HG02763 (cell line): ENCODE results near the gene CHERP.
"Not testable (repeated sequence)": the region's sequence is repeated elsewhere in the genome, so short reads cannot be mapped to it uniquely, and the experiment has no call there.

ENCODE experiments used
- ATAC-seq: cut with Tn5 transposase; IDR thresholded peaks from one replicate; pipeline ENCODE4 v1.9.1; 2021; ENCODE audit warnings: mild to moderate bottlenecking, moderate library complexity; ENCODE audit not compliant: unreplicated experiment

The CHERP gene

DNA sequence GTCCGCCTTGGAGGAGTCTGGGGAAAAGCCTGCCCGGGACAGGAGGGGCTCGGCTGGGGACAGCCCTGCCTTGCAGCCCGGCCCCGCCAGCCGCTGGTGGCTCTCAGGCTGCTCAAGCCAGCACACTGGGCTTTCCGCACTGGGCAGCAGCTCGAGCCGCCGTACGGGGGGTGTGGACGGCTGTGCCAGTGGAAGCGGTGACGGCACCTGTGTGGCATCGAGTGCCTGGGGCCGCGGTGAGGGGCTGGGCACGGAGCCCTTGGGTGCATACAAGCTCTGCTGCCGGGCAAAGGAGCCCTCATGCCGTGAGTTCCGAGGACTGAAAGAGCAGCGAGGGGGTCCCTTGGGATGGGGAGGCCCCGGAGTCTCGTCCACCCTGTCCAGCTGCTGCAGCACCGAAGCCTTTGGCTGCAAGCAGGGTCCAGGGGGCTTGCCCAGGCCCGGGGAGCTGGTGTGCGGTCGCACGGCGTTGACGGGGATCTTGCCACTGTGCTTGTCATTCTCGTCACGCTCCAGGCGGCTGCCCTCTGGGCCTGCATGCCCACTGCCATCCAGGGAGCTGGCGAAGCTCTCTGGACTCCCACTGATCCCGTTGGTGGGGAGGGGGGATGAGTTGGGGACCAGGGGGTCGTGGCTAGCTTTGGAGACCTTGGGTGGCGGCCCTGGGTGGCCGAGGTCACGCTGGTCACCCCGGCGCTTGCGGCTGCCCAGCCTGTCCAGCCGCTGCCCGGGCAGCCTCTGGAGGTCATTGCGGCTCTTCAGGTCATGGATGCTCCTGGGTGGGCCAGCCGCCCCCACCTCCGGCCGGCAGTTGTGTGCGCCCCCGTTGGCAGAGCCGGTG is 34.7 kb upstream of the CHERP start:
- no peak for ATAC-seq

DNA sequence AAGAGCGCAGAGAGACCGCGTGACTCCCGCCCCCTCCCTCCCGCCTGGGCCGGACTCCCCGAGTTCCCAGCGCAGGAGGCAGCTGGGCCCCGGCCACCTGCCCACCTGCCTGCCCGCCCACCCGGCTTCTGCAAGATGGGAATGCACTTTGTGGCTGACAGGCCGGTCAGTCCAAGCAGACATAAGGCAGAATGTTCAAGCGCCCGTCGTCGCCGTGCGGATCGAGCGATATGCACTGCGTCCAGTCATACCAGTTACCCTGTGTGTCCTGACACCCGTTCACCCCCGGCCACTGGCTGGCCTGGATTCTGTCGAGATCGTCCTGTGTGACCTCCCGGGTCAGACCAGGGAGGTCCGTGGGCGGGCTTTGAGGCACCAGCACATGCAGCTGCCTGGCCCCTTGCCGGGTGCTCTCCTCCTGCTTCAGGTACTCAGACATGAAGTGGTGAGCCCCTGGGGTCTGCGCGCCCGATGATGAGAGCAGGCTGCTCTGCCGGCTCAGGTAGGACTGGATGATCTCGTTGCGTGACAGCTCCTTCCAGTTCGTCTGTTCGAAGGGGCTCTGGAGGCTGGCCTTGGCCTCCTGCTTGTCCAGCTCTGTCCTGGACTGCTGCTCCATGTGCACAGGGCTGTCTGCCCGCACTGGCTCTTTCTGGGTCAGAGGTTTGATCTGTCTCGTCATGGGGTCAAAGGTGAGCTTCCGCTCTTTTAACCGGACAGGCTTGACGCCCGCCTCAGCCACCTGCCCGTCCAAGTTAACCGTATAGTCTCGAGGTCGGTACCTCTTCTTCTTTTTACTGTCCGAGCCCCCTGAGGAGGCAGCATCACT is 33.8 kb upstream of the CHERP start:
- ATAC-seq = no peak

DNA sequence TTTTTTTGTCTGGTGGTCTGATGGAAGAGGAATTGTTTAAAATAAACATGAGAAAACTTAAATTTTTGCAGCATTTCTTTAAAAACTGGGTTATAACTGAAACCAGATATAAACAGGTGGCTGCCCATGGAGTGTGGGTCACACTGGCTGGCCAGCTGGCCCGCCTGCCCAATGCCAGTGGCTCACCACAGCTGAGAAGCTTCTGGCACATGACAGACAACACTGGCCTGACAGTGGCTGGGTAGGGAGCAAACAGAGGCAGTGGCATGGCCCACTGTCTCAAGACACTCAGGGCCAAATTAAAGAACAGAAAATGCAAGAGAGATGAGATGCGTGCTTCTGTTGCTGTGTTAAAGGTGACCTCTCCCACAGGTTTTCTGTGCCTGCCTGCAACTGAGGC is 33.0 kb upstream of the CHERP start:
- ATAC-seq = no peak

DNA sequence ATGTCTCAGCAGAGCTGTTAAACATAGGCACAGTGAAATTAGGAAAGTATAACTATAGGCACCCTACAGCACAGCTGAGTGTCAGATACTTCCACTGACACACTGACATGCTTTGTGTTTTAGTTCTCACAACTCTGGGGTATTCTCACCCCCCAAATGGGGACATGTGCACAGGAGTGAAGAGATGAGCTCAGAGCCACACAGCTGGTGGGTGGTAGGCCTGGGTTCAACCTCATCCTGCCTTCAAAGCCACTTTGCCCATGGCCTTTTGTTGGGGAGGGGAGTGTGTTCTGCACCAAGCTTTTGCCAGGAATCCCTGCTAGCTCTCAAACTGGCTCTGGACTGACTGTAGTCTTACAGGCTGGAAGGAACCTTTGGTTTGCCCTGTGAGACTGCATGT is 31.7 kb upstream of the CHERP start:
- no peak for ATAC-seq

DNA sequence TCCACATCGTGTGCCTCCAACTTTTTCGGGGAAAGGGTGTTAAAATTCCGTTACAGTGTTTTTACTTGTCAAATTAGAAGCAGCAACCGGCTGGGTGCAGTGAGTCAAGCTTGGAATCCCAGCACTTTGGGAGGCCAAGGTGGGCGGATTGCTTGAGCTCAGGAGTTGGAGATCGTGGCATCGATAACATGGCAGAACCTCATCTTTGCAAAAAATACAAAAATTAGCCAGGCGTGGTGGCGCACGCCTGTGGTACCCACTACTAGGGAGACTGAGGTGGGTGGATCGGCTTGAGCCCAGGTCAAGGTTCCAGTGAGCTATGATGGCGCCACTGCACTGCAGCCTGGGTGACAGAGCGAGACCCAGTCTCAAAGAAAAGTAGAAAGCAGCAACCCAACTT is 31.1 kb upstream of the CHERP start:
- ATAC-seq = no peak

DNA sequence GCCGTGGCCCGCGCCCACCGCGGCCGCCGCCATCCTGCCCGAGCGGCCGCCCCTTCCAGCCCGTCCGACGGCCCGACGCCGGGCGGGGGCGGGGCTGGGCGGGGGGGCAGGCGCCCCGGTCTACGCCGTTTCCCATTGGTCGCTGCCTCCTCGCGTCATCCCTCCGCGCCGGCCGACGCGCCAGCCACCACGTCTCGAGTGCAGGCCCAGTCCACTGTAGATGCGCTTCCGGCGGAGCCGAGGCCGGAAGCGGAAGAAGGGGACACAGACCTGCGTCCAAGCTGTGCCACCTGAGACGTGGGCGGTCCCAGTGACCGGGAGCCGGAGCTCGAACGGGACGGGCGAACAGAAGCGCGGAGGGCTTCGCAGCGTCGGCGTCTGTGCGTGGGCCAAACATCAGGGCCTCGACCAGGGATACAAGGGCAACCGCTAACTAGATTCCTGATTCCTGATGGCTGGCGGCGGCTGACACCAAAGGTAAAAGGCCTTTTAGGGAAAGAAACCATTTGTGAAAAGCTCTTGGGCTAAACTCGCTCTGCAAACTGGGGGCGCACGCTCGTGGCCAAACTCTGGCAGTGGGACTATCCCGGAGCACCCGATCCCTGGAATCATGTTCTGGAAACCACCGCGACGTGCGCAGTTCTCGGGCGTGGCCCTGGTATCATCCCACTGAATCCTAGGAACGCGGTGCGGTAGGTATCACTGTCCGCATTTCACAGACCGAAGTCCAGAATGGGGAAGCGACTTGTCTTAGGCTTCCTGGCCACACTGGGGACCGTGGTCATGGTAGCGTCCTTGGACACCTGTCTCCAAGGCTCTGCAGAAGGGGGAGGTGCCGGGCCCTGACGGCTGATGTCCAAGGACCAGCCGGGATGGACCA is 30.3 kb upstream of the CHERP start, which contains the start of gene SLC35E1:
TSS of gene SLC35E1 (minus strand) at position 84 of the 880 bp plus-strand sequence. CDS start at position 33, 51 bp downstream.
- peak; percentile 84 for ATAC-seq

DNA sequence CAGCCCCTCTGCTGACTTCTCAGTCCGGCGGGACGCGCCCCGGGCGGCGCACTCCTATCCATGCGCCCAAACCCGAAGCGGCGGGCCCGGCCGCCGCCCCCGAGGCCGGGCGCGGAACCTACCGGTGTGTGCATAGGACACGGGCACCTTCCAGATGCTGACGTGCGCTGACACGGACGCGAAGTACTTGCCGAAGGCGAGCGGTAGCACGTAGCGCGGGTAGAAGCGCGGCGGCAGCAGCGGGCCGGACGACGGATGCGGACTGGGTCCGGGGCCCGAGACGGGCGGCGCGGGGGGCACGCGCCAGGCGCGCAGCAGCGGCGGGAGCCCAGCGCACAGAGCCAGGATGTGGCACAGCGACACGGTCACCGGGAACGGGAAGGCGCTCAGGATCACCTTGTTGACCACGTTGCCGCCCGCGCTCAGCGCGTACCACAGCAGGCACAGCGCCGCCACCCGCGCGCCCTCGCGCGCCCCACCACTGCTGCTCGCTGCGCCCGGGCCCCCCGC is 29.6 kb upstream of the CHERP start:
- ATAC-seq = peak; percentile 11

DNA sequence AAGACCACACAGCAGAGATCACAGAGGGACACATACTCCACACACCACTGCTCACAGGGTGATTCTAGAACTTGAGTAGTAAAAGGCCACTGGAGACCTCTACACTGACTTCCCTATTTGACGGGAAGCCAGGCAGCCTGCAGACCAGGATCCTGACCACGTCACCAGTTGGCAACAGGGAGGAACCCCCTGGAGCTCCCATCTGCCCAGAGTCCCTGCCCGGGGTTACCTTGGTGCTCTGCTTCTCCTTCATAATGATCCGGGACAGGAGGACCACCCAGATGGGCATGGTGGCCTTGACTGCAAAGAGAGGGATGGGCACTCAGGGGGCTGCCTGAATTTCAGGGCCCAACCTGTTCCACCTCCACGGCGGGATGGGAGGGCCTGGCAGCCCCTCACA is 29.0 kb upstream of the CHERP start:
- ATAC-seq = no peak

DNA sequence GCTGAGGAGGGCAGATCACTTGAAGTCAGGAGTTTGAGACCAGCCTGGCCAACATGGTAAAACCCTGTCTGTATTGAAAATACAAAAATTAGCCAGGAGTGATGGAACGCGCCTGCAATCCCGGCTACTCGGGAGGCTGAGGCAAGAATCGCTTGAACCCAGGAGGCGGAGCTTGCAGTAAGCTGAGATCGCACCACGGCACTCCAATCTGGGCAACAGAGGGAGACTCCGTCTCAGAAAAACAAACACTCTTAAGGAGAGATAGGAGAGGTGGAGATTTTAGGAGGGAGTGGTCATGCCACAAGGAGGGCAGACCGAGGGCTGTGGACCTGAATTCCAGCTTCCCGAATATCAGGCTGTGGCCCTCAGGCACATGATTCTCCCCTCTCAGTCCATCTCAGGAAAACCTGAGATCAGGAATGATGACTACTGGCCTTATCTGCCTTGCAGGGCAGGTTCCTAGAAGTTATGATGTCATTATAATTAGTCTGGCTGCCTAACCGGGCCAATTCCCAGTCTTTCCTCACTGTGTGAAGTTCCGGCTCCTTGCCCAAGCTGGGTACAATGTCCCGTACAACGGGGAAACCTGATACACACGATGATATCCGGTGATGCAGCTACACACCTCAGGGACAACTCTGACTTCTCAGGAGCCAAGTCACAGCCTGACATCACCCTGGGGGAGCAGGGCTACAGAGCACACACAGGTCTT is 27.5 kb upstream of the CHERP start:
- no peak for ATAC-seq

DNA sequence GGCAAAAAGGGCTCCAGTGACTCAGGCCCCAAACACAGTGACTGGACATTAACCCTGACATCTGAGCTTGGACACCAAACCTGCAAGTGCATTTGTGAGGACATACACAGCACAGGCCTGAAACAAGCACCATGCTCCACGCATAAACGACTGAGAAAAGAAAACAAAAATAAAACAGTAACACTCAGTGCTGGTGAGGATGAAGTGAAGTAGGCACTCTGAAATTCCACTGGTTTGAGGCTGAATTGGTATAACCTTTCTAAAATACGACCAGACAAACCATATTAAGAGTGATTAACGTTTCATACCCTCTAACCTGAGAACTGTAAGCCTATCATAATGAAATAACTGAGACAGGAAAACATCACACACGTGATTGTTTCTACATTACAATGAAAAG is 24.5 kb upstream of the CHERP start:
- ATAC-seq = no peak

DNA sequence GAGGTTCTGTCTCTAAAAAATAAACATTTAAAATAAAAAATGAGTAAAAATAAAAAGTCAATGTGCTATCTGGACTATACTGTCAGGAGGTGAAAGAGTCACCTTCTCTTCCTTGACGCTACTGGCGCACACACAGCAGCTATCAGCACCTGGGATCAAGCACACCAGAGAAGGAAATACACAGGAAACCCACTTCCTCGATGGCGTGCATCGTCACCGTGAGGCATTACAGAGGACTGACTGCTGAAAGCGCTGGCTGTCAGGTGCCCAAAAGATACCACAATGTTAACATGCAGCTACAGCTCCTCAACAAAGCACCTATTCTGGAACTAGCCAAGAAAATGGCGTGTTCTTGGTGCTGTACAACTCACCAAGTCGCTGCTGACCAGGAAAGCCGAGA is 23.9 kb upstream of the CHERP start:
- no peak for ATAC-seq

DNA sequence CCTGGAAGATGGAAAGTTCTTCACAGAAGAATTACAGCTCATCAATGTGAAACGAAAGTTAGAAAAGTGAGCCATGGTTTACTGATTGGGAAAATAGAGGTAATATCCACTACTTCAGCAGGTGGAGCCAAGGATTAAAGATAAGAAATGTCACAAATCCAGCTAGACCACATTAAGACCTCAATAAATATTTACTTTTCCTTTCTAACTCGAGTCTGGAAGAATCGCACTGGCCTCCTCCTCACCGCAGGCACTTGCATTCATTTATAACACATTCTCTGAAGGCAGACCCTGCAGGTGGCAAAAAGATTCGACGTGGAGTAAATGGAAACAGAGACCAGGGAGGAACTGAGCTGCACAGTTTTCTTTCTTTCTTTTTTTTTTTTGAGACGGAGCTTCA is 22.6 kb upstream of the CHERP start:
- ATAC-seq = no peak

DNA sequence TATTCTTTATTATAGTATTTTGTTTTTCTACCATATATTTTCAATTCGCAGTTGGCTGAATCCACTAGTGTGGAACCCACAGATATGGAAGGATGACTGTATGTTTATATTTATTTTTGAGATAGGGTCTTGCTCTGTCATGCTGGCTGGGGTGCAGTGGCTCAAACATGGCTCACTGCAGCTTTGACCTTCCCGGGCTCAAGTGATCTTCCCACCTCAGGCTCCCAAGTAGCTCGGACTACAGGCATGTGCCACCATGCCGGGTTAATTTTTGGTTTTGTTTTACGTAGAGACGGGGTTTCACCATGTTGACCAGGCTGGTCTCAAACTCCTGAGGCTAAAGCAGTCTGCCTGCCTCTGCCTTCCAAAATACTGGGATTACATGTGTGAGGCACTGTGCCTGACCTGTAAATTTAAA is 20.4 kb upstream of the CHERP start:
- no peak for ATAC-seq

DNA sequence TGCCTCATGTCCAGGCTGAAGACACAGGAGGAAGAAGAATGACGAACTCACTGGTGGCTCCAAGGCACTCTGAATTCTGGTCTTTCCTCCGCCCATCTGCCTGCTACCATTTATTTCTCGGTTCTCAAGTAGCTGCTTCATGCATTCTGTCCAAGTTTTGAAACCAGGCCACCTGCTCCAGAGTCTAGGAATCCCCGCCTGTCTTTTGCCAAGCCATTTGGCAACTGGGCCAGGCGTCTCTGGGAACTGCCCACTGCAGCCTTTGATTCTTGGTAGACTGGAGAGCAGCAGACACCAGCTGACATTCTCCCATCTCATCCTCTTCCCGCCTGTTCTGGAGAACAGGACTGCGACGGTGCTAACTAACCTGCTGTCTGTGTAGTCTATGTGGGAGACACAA is 19.1 kb upstream of the CHERP start:
- no peak for ATAC-seq

DNA sequence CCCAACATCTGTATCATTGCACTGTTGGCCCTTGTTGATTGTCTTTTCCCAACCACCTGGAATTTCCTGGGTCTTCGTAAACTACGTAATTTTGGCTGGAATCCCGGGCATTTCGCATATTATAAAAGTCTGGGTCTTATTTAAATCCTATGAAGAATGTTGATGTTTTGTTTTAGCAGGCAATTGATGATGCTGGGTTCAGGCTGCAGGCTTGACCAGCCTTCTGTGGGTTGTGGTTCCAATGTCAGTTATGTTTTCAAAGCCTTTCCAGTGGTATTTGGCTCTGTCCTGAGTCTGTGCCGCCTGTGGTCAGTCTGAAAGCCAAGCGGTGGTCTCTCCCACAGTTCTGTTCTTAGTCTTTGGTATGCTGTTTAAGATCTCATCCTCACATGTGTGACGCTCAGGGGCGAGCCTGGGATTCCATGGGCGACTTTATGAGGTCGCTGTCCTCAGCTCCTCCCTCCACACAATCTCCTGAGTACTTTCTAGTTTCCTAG is 17.6 kb upstream of the CHERP start:
- ATAC-seq = no peak

DNA sequence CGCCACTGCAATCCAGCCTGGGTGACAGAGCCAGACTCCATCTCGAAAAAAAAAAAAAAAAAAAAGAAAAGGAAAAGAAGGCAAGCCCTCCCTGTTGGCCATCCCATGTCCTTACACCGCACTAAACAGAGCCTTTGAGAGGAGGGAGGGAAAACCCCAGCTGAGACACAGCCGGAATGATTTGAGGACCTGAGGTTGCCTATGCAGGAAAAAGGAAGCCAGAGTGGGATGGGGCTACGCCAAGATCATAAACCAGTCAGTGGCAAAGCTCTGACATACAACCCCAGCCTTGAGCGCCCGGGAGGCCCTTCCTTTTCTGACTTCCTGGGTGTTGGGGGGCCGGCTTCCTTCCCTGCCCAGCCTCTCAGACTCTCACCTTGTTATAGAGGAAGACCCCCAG is 12.5 kb upstream of the CHERP start:
- ATAC-seq = no peak

DNA sequence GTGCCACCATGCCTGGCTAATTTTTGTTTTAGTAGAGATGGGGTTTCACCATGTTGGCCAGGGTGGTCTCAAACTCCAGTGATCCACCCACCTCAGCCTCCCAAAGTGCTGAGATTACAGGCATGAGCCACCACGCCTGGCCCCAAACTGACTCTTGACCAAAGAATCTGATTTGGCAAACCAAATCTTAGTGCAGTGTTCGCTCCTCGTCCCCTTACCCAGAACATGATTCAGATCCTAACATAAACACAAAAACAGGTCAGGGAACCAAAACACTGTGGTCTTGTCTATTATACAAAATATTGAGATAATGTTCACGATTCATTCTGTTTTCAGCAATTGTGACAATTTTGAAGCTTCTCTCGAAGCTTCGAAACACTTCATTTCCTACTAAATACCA is 9.7 kb upstream of the CHERP start:
- not testable (repeated sequence) for ATAC-seq

DNA sequence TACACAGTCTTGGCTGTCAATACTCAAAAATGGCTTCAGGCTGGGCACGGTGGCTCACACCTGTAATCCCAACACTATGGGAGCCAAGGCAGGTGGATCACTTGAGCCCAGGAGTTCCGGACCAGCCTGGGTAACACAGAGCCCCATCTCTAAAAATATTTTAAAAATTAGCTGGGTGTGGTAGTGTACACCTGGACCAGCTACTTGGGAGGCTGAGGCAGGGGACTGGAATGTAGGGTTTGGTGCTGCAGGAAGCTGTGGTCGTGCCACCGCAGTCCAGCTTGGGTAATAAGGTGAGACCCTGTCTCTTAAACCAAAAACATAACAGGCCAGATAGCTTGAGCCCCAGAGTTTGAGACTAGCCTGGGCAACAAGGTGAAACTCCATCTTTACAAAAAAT is 6.7 kb upstream of the CHERP start:
- ATAC-seq = no peak

DNA sequence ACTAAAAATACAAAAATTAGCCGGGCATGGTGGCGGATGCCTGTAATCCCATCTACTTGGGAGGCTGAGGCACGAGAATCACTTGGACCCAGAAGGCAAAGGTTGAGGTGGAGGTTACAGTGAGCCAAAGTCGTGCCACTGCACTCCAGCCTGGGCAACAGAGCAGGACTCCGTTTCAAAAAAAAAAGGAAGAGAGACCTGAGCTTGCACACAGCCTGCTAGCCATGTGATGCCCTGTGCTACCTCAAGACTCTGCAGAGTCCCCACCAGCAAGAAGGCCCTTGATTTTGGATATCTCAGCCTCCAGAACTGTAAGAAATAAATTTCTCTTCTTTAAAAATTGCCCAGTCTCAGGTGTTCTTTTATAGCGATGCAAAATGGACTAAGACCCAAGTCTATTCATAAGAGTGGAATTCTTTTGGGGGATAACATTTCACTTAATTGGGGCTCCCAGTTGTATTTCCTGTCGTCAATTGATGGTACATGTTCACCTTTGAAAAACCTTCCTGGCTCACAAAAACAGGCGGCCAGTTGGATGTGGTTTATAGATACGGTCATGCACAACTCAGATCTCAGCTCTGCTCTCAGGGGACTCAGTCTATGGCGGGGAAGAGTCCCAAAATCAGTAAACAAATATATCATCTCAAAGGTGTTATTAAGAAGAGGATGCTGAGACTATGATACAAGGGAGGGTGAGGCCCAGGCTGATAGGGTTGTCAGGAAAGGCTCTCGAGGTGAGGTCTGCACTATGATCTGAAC is 2.4 kb upstream of the CHERP start:
- no peak for ATAC-seq
